Measurements from ENCODE around the gene RAB31. TPM values are rescaled to one million over a fixed set of nuclear protein-coding genes. Genes with fewer than 3 reads are reported as not detected.

The RAB31 gene
- total and polyA plus RNA-seq, 12 donors = 46.6 to 365 (median 136) TPM

DNA sequence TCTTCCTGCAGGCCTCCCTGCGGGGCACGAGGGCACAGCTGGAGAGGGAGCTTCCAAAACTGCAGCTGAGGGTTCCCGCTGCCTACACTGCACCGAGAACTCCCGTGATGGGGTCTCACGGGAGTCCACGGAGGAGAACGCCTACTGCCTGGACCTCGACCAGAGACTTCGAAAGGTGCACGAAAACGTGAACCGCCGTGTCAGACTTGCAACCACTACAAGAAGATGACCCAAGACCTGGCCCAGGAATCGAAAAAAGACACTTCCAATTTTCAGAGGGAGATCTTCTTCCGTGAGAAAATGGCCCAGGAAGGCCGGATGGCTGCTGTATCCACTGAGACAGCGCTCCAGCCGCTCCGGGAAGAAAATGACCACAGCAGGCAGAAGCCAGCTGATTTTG lies 124.8 kb downstream of the RAB31 start:
- TF ChIP-seq, protein P1, sequence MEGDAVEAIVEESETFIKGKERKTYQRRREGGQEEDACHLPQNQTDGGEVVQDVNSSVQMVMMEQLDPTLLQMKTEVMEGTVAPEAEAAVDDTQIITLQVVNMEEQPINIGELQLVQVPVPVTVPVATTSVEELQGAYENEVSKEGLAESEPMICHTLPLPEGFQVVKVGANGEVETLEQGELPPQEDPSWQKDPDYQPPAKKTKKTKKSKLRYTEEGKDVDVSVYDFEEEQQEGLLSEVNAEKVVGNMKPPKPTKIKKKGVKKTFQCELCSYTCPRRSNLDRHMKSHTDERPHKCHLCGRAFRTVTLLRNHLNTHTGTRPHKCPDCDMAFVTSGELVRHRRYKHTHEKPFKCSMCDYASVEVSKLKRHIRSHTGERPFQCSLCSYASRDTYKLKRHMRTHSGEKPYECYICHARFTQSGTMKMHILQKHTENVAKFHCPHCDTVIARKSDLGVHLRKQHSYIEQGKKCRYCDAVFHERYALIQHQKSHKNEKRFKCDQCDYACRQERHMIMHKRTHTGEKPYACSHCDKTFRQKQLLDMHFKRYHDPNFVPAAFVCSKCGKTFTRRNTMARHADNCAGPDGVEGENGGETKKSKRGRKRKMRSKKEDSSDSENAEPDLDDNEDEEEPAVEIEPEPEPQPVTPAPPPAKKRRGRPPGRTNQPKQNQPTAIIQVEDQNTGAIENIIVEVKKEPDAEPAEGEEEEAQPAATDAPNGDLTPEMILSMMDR (IDR thresholded peaks at IDR 0.05) = no peak
- no peak for TF ChIP-seq POLR2A (IDR thresholded peaks at IDR 0.05)
- peaks cover 4 to 24% of the 10 kb centered on the region in 2 donors for H3K4me1 ChIP-seq (replicated peaks in 1 of 2)
- intact Hi-C loops (cut with DNase I) = no loop called here
- no peaks in the 10 kb centered on the region for H3K9me3 ChIP-seq (replicated peaks in 1 of 3)
- no peak overlapping the region for H3K4me3 ChIP-seq
- no peaks in the 10 kb centered on the region for H3K27me3 ChIP-seq
- WGBS, 4 donors = 93 to 96% (median 96%) methylated on average over 13 to 20 of the region's 20 CpGs
- DNase-seq = peak in 1 of 7 donors; percentile 16
- no peak overlapping the region for H3K27ac ChIP-seq
- H3K36me3 ChIP-seq (replicated peaks in 1 of 2) = no peaks in the 10 kb centered on the region

DNA sequence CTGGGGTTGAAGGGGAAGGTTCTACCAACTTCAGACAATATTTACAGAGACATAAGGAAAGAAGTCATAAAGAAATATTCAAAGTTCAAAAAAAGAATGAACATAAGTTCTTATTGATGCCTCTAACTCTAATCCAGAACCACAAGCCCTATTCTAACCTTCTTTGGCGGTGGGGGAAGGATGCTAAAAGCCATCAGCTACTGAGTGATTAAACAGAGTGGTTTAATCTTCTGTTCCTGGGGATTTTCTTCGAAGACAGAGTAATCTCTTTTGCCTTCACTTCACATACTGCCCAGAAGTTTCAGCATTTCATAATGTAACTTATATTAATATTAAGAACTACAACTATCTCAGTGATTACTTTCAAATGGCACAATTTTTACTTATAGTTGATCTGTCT lies 126.5 kb downstream of the RAB31 start:
- Histone ChIP-seq H3K27me3 (no peaks in the 10 kb centered on the region), H3K4me1 (replicated peaks in 1 of 2) (peaks cover 0 to 13% of the 10 kb centered on the region in 2 donors), H3K27ac (no peak overlapping the region), H3K4me3 (no peak overlapping the region), H3K9me3 (replicated peaks in 1 of 3) (no peaks in the 10 kb centered on the region), H3K36me3 (replicated peaks in 1 of 2) (no peaks in the 10 kb centered on the region)
- 82 to 93% (median 87%) methylated on average over 2 of the region's 2 CpGs for WGBS, 4 donors
- intact Hi-C loops (cut with DNase I) = no loop called here
- DNase-seq = no peak
- TF ChIP-seq, protein P1 (IDR thresholded peaks at IDR 0.05) = no peak
- no peak for TF ChIP-seq POLR2A (IDR thresholded peaks at IDR 0.05)

DNA sequence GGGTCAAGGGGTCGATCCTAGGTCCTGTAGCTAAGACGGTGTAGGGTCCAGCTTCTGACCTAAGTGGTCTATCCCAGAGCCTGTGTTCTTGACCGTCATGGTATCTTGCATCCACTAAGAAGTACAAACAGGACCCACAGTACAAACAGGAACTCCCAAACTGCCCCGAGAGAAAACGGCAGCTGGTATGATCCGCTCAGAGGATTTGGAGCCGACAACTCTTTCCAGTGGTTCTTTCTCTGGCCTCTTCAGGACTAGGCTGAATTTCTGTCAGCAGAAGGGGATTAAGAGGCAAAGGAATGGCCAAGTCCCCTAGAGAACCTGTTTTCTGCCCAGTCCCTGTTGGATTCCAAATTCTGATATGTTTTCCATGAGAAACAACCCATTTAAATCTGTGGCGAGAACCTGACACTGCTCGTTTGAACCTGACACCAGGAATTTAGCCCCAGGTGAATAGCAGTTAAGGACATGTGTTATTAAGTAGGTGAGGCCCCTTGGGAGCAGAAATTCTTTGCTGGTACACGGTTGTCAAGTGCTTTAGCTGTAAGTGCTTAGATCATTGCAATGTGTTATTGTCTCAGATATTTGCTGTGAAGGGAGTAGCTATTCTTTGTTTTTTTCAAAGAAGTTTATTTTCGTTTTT lies 127.1 kb downstream of the RAB31 start:
- Histone ChIP-seq H3K27ac (peak overlapping the region in 2 of 5 donors; percentile 3 to 17), H3K27me3 (no peaks in the 10 kb centered on the region), H3K9me3 (replicated peaks in 1 of 3) (no peaks in the 10 kb centered on the region), H3K4me3 (no peak overlapping the region), H3K36me3 (replicated peaks in 1 of 2) (no peaks in the 10 kb centered on the region), H3K4me1 (replicated peaks in 1 of 2) (peaks cover 0 to 13% of the 10 kb centered on the region in 2 donors)
- no peak for DNase-seq
- TF ChIP-seq POLR2A (IDR thresholded peaks at IDR 0.05) = no peak
- TF ChIP-seq, protein P1 (IDR thresholded peaks at IDR 0.05) = no peak
- intact Hi-C loops (cut with DNase I) = no loop called here
- 84 to 88% (median 85%) methylated on average over 11 of the region's 11 CpGs for WGBS, 4 donors

DNA sequence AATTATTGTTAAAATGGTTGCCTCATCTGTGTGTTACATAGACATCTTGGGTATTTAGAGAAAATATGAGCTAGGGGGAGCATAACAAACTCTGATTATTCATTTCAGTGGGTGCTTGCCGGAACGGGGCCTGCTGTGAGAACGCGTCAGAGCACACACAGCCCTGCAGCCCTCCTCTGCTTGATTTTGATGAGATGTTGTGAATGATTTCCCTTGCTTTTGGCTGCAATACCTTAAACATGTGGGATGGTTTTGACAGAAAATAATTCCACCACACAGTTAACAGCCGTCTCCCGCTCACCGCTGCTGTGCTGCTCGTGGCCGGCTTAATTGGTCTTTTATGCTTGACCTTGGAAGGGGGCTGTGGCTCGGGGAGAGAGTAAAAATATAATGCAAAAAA lies 127.7 kb downstream of the RAB31 start:
- intact Hi-C loops (cut with DNase I) = no loop called here
- DNase-seq = peak in 1 of 7 donors; percentile 16
- no peak for TF ChIP-seq POLR2A (IDR thresholded peaks at IDR 0.05)
- TF ChIP-seq, protein P1 (IDR thresholded peaks at IDR 0.05) = no peak
- Histone ChIP-seq H3K9me3 (replicated peaks in 1 of 3) (no peaks in the 10 kb centered on the region), H3K4me3 (no peak overlapping the region), H3K27ac (peak overlapping the region in 2 of 5 donors; percentile 3 to 17), H3K36me3 (replicated peaks in 1 of 2) (no peaks in the 10 kb centered on the region), H3K27me3 (no peaks in the 10 kb centered on the region), H3K4me1 (replicated peaks in 1 of 2) (peaks cover 0 to 13% of the 10 kb centered on the region in 2 donors)
- 51 to 58% (median 55%) methylated on average over 10 of the region's 10 CpGs for WGBS, 4 donors
